SK-N-SH treated with all-trans-retinoic acid at 6 μM for 48 hours (cell line): ENCODE measurements around the gene NTSR1.

Experiments
- ATAC-seq: fragments of 200-7000 bp; cut with Tn5 transposase; 3 replicates; pipeline ENCODE4 v1.9.1; 2020; ENCODE audit warnings: mild to moderate bottlenecking, moderate library complexity
- ARNTL ChIP-seq: fragments of 450-650 bp; formaldehyde crosslinking; IDR thresholded peaks from 2 replicates; pipeline ENCODE4 v1.5.0; 2020; ENCODE audit warnings: low read depth, mild to moderate bottlenecking, moderate library complexity, borderline replicate concordance
- BACH2 ChIP-seq: fragments of 250-450 bp; sonication (Bioruptor Pico); IDR thresholded peaks from 2 replicates; pipeline ENCODE4 v1.9.0; 2021; ENCODE audit warnings: mild to moderate bottlenecking, borderline replicate concordance
- CSDC2 ChIP-seq: fragments of 250-450 bp; sonication (Bioruptor Pico); IDR thresholded peaks from 2 replicates; pipeline ENCODE4 v1.5.0; 2020; ENCODE audit warnings: mild to moderate bottlenecking, moderate library complexity
- ESRRG ChIP-seq: fragments of 250-450 bp; sonication (Bioruptor Pico); IDR thresholded peaks from 2 replicates; pipeline ENCODE4 v1.6.1; 2021; ENCODE audit warnings: mild to moderate bottlenecking
- GLIS3 ChIP-seq: fragments of 250-450 bp; sonication (Bioruptor Pico); IDR thresholded peaks from 2 replicates; pipeline ENCODE4 v1.5.0; 2020; ENCODE audit warnings: mild to moderate bottlenecking, moderate library complexity
- OSR1 ChIP-seq: fragments of 250-450 bp; sonication (Bioruptor Pico); IDR thresholded peaks from 2 replicates; pipeline ENCODE4 v1.8.0; 2022; ENCODE audit warnings: moderate library complexity, mild to moderate bottlenecking, inconsistent platforms
- PPARA ChIP-seq: fragments of 250-450 bp; sonication (Bioruptor Pico); IDR thresholded peaks from 2 replicates; pipeline ENCODE4 v1.5.0; 2020; ENCODE audit warnings: mild to moderate bottlenecking, borderline replicate concordance
- RARB ChIP-seq: fragments of 250-450 bp; sonication (Bioruptor Pico); IDR thresholded peaks from 2 replicates; pipeline ENCODE4 v1.8.0; 2021; ENCODE audit warnings: mild to moderate bottlenecking, moderate library complexity
- SNAI2 ChIP-seq: fragments of 250-450 bp; sonication (Bioruptor Pico); IDR thresholded peaks from 2 replicates; pipeline ENCODE4 v1.5.0; 2020; ENCODE audit warnings: mild to moderate bottlenecking, moderate library complexity
- TCF4 ChIP-seq: fragments of 250-450 bp; sonication (Bioruptor Pico); IDR thresholded peaks from 2 replicates; pipeline ENCODE4 v1.8.0; 2021; ENCODE audit warnings: mild to moderate bottlenecking, moderate library complexity, borderline replicate concordance
- TOX ChIP-seq: fragments of 250-450 bp; sonication (Bioruptor Pico); IDR thresholded peaks from 2 replicates; pipeline ENCODE4 v1.8.0; 2021; ENCODE audit warnings: mild to moderate bottlenecking, moderate library complexity, borderline replicate concordance
- ZC3H10 ChIP-seq: fragments of 250-450 bp; sonication (Bioruptor Pico); IDR thresholded peaks from 2 replicates; pipeline ENCODE4 v1.5.1; 2021; ENCODE audit warnings: mild to moderate bottlenecking, moderate library complexity
- ZFP30 ChIP-seq: fragments of 450-650 bp; formaldehyde crosslinking; IDR thresholded peaks from 2 replicates; pipeline ENCODE4 v1.5.0; 2022; ENCODE audit warnings: mild to moderate bottlenecking, moderate library complexity
- ZNF565 ChIP-seq: fragments of 450-650 bp; formaldehyde crosslinking; conservative IDR thresholded peaks from 2 replicates; pipeline ENCODE4 v1.5.0; 2020; ENCODE audit warnings: low read depth, mild to moderate bottlenecking, moderate library complexity
- ZNF70 ChIP-seq: fragments of 450-650 bp; formaldehyde crosslinking; IDR thresholded peaks from 2 replicates; pipeline ENCODE4 v1.5.0; 2020; ENCODE audit warnings: mild to moderate bottlenecking, moderate library complexity
- ZNF8 ChIP-seq: fragments of 450-650 bp; formaldehyde crosslinking; IDR thresholded peaks from 2 replicates; pipeline ENCODE4 v1.5.0; 2020; ENCODE audit warnings: mild to moderate bottlenecking, moderate library complexity
- TF ChIP-seq, protein P1 (sequence below): fragments of 250-450 bp; sonication (Bioruptor Pico); IDR thresholded peaks from 2 replicates; pipeline ENCODE4 v1.5.0; 2020; ENCODE audit warnings: mild to moderate bottlenecking, moderate library complexity
- TF ChIP-seq, protein P2 (sequence below): fragments of 250-450 bp; sonication (Bioruptor Pico); IDR thresholded peaks from 2 replicates; pipeline ENCODE4 v1.8.0; 2021; ENCODE audit warnings: low read depth, mild to moderate bottlenecking, moderate library complexity, borderline replicate concordance
- TF ChIP-seq, protein P3 (sequence below): fragments of 250-450 bp; sonication (Bioruptor Pico); IDR thresholded peaks from 2 replicates; pipeline ENCODE4 v1.5.1; 2020; ENCODE audit warnings: low read depth, mild to moderate bottlenecking, moderate library complexity
- TF ChIP-seq, protein P4 (sequence below): fragments of 250-450 bp; sonication (Bioruptor Pico); IDR thresholded peaks from 2 replicates; pipeline ENCODE4 v1.8.0; 2020; ENCODE audit warnings: mild to moderate bottlenecking, moderate library complexity, borderline replicate concordance

The NTSR1 gene

DNA sequence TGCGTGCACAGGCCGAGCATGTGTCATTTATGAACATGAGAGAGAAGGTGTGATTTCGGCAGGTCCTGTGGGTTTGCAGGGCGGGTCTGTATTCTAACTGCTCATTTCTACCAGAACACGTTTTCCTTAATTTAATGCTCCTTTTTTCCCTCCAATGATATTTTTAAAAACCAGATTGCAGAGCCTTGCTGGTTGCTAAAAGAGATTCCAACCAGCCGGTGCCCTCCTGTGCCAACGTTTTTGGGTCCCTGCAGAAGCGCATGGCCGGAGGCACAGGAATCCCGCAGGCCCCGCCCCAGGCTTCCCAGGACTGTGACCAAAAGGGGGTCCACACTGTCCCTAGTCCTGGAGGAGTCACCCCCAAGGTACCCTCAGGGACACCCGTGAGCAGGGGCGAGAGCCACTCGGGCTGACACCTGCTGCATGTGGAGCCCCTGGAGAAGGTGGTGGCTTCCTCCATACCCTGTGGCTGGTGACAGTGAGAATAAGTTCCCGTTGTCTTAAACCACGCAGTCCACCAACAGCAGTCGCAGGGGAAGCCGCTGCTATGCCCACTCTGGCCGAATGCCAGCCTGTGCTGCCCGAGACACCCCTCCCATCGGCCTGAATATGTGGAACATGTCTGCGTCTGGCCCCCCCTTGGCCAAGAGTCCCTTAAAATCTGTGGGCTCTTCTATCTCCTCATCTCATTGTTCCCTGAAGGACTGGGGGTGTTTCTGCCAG is 15.7 kb upstream of the NTSR1 start:
- no peak for ATAC-seq
- no peak for TF ChIP-seq TOX (CRISPR knock-in tag)
- TF ChIP-seq GLIS3 (CRISPR knock-in tag) = no peak
- TF ChIP-seq ARNTL (CRISPR knock-in tag) = no peak
- TF ChIP-seq, protein P1, sequence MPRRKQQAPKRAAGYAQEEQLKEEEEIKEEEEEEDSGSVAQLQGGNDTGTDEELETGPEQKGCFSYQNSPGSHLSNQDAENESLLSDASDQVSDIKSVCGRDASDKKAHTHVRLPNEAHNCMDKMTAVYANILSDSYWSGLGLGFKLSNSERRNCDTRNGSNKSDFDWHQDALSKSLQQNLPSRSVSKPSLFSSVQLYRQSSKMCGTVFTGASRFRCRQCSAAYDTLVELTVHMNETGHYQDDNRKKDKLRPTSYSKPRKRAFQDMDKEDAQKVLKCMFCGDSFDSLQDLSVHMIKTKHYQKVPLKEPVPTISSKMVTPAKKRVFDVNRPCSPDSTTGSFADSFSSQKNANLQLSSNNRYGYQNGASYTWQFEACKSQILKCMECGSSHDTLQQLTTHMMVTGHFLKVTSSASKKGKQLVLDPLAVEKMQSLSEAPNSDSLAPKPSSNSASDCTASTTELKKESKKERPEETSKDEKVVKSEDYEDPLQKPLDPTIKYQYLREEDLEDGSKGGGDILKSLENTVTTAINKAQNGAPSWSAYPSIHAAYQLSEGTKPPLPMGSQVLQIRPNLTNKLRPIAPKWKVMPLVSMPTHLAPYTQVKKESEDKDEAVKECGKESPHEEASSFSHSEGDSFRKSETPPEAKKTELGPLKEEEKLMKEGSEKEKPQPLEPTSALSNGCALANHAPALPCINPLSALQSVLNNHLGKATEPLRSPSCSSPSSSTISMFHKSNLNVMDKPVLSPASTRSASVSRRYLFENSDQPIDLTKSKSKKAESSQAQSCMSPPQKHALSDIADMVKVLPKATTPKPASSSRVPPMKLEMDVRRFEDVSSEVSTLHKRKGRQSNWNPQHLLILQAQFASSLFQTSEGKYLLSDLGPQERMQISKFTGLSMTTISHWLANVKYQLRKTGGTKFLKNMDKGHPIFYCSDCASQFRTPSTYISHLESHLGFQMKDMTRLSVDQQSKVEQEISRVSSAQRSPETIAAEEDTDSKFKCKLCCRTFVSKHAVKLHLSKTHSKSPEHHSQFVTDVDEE (CRISPR knock-in tag) = no peak
- no peak for TF ChIP-seq ZFP30 (CRISPR knock-in tag)
- TF ChIP-seq, protein P2, sequence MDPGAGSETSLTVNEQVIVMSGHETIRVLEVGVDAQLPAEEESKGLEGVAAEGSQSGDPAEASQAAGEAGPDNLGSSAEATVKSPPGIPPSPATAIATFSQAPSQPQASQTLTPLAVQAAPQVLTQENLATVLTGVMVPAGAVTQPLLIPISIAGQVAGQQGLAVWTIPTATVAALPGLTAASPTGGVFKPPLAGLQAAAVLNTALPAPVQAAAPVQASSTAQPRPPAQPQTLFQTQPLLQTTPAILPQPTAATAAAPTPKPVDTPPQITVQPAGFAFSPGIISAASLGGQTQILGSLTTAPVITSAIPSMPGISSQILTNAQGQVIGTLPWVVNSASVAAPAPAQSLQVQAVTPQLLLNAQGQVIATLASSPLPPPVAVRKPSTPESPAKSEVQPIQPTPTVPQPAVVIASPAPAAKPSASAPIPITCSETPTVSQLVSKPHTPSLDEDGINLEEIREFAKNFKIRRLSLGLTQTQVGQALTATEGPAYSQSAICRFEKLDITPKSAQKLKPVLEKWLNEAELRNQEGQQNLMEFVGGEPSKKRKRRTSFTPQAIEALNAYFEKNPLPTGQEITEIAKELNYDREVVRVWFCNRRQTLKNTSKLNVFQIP (CRISPR knock-in tag) = no peak
- TF ChIP-seq ZNF8 = no peak
- TF ChIP-seq PPARA (CRISPR knock-in tag) = no peak
- TF ChIP-seq SNAI2 = no peak
- no peak for TF ChIP-seq ESRRG (CRISPR knock-in tag)
- TF ChIP-seq ZNF565 (CRISPR knock-in tag) = no peak
- TF ChIP-seq ZNF70 (CRISPR knock-in tag) = no peak
- no peak for TF ChIP-seq BACH2 (CRISPR knock-in tag)
- TF ChIP-seq TCF4 (CRISPR knock-in tag) = no peak
- no peak for TF ChIP-seq ZC3H10
- no peak for TF ChIP-seq OSR1 (CRISPR knock-in tag)

DNA sequence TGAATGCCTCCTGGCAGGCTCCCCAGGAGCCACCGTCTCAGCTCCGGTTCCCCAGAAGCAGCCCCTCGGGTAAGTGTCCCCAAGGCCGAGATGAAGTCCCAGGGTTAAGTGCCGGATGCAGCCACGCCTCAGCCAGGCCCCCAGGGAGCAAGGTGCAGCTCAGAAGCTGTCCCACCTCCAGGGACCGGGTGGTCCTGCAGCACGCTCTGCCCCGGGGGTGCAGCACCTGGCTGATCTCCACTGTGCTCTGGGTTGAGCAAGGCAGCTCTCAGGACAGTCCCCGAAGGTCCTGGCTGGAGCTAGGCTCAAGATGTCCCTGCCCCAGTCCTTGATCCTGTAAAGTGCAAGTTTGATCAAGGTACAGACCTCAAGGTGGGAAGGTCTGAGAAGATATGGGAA is 15.1 kb upstream of the NTSR1 start:
- ATAC-seq = no peak

More for the DNA sequence above, 15.1 kb upstream of the NTSR1 start:
- TF ChIP-seq ZNF8 (no peak), ZFP30 (CRISPR knock-in tag) (no peak), OSR1 (CRISPR knock-in tag) (no peak), TCF4 (CRISPR knock-in tag) (no peak), CSDC2 (CRISPR knock-in tag) (no peak), ZNF70 (CRISPR knock-in tag) (no peak), TOX (CRISPR knock-in tag) (no peak), PPARA (CRISPR knock-in tag) (no peak), ESRRG (CRISPR knock-in tag) (no peak), ARNTL (CRISPR knock-in tag) (no peak), BACH2 (CRISPR knock-in tag) (no peak), RARB (no peak), SNAI2 (no peak)
- TF ChIP-seq, protein P3, sequence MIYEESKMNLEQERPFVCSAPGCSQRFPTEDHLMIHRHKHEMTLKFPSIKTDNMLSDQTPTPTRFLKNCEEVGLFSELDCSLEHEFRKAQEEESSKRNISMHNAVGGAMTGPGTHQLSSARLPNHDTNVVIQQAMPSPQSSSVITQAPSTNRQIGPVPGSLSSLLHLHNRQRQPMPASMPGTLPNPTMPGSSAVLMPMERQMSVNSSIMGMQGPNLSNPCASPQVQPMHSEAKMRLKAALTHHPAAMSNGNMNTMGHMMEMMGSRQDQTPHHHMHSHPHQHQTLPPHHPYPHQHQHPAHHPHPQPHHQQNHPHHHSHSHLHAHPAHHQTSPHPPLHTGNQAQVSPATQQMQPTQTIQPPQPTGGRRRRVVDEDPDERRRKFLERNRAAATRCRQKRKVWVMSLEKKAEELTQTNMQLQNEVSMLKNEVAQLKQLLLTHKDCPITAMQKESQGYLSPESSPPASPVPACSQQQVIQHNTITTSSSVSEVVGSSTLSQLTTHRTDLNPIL (CRISPR knock-in tag) = no peak
- TF ChIP-seq, protein P1 (CRISPR knock-in tag) = no peak
- TF ChIP-seq, protein P4, sequence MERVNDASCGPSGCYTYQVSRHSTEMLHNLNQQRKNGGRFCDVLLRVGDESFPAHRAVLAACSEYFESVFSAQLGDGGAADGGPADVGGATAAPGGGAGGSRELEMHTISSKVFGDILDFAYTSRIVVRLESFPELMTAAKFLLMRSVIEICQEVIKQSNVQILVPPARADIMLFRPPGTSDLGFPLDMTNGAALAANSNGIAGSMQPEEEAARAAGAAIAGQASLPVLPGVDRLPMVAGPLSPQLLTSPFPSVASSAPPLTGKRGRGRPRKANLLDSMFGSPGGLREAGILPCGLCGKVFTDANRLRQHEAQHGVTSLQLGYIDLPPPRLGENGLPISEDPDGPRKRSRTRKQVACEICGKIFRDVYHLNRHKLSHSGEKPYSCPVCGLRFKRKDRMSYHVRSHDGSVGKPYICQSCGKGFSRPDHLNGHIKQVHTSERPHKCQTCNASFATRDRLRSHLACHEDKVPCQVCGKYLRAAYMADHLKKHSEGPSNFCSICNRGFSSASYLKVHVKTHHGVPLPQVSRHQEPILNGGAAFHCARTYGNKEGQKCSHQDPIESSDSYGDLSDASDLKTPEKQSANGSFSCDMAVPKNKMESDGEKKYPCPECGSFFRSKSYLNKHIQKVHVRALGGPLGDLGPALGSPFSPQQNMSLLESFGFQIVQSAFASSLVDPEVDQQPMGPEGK (CRISPR knock-in tag) = no peak
